Stimulated activated CD4-positive, alpha-beta T cell treated with anti-CD3 and anti-CD28 coated beads, Interleukin-1b, Interleukin-23, amount 100 ng/mL, for 1 hour (primary cell): ENCODE data around the gene SHISA8.

Experiments used
- DNase-seq, 2 donors: peaks; one replicate each; pipeline ENCODE4 v3.0.0-alpha.2; 2020; ENCODE audit warnings: low read depth in 2 of 2

Gene SHISA8

DNA sequence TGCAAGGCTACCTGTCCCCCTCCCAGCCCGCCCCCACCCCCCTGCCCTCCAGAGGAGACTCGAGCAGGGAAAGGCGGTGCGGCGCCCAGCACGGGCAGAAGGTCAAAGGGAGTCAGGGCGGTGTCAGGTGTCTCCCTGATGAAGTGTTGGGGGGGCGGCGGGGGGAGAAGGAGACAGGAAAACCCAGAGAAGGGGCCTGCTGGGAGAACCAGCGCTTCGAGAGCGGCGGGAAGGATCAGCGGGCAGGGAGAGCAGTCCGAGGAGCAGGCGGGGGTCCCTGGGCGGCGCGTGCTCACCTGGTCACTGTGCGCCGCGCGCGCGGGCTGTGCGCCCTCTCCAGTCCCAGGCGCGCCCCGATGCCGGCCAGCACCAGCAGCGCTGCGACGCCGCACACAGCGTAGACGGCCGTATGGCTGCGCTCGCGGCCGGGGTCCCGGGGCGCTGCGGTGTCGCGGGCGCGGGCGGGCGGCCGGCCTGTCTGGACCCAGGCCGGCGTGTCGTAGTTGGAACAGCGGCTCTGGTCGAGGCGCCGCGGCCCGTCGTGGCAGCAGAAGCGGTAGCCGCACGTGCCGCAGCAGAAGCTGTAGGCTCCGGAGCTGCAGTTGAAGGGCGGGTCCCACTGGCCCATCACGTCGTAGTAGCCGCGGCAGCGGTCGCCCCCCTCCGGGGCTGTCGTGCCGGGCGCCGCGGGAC, 886 bp downstream of the SHISA8 start:
- no peak for DNase-seq

DNA sequence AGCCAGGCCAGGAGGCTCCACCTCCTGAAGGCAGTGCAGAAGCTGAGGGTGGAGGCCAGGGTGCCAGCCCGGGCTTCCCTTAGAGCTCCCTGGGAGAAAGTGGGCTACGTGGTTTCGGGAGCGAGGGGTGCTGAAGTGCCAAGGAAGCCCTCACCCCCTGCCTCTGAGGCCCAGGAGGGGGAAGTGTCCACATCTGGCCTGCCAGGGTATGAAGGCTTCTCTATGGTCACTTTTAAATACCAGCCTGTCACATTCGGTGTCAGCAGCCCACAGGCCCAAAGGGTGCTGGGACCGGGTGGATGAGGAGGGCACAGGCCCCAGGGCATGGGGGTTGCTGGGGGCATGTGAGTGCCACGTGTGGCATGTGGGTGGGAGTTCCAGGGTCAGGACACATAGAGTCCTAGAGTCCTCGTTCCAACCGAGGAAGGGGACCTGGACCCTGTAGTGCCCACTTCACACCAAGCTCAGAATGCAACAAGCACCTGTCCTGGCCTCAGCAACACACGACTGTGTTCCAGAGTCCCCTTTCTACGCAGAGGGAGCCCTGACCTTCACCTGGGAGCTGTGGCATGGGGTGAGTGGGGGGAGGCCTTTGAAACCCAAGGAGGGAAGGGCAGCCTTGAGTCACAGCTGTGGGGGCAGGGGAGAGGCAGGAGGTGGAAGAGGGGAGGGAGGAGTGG, 1.7 kb downstream of the SHISA8 start:
- DNase-seq = no peak

DNA sequence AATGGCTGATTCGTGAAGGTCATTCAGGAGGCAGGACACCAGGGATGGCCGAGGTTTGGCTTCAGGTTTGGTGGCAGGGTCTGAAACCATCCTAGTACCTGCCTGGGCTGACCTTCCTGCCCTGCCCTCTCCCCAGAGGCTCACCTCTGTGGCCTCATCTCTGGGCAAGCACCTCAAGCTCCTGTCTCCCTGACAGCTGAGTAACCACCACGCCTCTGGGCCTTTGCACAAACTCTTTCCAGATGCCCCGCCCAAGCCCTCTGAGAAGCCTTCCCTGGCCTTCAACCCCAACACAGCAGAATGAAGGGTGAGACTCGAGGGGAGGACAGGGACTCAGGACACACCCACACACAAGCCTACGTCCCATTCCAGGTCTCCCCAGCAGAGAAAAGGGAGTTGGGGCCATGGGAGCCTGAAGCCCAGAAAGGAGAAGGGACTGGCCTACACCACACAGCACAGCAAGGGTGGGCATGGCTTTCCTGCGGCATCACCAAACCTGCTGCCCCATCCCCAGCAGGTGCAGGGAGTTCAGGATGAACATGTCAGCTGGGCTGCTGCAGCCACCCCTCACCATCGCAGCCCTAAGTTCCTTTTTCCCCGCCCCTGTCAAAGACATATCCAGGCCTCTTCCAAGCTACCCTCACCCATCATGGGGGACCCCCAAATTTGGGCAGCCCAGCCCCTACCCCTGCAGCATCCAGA, 2.4 kb downstream of the SHISA8 start:
- DNase-seq = no peak

DNA sequence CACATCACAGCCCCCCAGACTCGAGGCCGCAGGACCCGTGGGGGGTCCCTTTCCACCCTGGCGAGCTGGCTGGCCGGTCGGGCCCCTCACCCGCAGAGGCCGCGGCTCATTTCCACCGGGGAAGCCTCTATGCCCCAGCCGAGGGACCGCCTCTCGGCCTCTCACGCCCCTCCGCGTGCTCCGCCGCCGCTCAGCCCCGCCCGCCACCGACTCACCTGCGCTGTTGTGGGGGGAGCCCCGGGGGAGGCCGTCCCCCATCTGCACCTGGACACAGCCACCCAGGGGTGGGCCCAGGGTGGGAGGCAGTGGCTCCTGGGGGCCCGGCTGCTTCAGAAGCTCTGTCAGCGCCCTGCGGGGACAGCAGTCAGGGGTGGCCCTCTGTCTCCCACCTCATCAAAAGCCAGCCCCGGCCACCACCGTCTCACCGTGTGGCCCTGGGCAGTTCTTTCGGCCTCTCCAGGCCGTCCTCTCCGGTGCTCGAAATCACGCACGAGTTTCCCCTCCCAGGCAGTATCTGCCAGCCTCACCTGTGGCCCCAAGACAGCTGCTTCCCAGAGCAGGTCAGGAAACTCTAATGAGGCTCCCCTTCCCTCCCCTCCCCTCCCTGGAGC, 3.8 kb downstream of the SHISA8 start:
- DNase-seq = no peak

DNA sequence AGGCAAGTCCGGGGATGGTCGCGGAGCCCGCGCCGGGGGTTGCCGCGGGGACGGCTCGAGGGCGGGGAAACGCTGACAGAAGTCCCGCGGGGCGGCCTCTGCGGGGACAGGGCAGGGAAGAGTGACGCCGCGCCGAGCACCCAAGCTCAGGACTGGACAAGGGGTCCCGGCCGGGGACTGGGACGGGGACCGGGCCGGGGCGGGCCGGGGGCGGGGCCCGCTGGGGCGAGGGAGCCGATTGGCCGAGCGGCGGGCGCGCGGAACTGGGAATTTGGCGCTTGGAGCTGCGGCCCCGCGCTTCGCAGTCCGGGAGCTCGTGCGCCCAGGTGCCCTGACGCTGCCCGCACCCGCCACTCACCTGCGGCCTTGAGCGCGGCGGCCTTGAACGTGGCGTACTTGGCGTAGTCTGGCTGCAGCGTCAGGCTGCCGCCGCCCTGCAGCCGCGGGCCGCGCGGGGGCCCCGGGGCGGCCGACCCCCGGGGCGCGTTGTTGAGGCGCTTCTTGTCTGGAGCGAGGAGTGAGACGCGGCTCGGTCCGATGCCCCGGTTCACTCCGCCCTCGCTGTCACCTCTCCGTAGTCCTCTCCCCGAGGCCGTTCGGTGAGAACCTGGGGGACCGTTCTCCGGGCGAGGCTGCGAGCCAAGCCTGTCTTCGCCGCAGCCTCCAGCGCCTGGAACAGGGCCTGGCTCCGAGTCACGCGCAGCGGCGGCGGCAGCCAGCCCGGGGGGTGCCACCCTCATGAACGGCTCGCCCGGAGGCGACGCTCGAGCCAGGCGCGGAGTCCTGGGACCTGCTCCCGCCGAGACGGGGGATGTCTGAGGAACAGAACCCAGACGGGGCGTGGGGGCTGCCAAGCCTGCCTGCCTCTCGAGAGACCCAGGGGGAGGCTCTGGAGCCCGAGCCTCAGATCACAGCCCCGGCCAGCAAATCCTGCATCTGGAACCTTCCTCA, 4.5 kb downstream of the SHISA8 start:
- DNase-seq = no peak

DNA sequence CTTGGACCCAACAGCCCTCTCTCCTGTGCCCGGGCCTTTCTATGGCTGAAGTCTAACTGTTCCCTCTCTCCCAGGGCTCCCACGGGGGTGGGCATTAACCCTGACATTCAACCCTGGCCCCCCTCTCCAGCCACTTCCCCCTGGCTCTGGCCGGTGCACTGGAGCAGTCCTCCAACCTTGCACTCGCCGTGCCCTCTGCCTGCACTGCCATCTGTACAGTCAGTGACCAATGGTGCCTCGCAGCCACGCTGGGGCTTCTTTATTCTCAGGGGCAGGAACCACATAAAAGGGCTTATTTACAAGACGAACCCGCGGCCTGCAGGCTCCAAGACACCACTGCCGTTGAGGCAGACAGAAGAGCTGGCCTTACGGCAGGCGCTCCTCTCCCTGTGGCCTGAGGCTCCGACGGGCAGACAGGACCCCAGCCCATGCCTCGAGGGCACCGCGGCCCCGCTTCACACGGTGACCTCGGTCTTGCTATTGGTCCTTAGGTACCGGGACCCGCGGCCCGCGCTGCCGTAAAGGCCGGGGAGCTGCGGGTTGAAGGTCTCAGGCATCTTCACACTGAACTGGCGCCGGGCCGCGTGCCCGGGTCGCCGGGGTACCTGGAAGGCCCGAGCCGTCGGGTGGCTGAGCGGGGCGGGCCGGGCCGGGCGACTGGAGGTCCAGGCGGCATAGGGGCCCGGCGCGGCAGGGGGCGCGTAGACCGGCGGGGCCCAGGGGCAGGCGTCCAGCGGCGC, 5.4 kb downstream of the SHISA8 start:
- no peak for DNase-seq

DNA sequence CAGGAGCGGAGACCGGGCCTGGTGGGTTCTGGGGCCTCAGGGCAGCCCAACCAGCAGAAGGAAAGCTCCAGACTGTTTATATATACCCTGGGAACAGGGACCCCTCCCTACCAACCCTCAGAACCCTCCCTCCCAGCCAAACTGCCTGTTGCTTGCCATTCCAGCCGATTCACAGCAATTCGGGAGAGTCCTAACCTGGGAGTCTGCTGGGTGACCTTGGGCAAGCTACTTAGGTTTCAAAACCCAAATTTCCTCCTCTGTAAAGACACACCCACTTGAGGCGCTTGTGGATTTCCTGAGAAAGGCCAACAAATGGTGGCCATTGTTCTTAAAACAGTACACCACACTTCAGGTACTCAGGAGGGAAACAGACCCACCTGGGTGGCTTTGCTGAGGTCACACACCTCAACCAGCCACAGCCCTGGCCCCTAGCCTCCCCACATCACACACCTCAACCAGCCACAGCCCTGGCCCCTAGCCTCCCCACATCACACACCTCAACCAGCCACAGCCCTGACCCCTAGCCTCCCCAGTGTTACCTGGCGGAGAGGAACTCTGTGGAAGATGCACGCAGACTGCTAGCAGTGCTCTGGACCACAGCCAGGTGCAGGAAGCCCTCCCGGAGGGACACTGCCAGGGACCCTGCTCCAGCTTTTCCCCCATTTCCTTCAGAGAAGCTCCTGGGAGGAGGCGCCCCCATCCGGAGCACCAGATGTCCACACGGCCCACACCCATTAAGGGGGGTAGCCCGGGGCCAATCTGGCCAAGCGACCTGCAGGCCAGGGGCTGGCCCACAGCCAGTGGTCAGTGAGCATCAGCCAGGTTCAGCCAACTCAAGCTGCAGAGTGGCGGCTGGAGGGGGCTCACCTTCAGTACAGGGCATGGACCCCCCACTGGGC, 6.2 kb downstream of the SHISA8 start:
- no peak for DNase-seq

DNA sequence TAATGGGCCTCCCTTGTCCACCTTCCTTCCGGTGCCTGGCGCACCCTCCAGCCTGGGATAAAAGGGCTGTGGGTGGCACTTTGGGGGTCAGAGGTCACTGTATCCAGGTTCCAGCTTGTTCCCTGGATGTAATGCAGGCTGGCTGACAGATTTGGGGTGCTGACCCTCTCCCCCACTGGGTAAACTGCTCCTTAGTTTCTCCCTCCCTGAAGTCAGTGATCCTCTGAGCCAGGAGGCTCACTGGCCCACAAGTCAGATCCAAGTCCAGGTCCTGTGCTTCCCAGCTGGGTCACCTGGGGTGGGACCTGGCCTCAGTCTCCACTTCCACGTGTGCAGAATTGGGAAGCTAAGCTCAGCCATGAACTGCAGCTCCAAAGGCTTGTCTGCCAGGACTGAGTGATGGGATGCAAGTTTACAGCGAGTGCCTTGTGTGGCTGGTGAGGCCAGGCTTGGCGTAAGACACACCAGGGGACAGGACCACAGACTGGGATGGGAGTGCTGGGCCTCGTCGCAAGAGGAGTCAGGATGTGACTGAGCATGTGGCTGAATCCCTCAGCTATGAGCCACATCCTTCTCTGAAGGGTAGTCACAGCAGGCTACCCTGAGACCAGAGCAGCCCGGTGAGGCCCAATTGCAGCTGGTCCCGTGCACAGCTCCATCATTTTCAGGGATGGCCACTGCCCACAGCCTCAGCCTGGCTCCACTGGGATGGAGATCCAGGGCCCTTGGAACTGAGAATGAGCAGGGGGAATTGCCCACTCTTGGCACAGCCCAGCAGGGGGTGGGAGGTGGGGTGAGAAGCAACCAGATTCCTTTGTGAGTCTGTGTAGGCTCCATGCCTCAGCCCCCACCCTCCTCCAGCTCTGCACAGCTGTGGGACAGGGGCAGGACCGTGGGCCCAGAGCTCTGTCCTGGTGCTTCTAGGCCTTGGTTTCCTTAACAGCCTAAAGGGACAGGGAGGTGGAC, 7.2 kb downstream of the SHISA8 start:
- no peak for DNase-seq

DNA sequence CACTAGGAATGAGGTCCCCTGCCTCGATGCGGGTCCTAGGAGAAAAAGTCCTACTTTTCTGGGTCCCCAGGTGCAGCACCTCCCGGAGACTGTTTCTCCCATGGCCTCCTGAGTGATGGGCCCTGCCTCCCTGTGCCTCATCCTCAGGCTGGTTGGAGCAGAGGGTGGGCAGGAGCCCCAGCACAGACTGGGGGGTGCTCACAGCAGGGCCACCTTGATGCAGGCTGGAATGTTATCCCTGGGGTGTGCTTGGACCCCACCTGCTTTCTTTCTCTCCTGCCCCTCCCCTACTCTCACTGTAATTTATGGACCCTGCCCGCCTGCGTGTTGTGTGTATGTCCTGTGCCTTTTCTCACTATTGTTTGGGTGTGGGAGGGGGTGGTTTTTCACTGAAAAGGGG, 8.1 kb downstream of the SHISA8 start:
- DNase-seq = no peak

DNA sequence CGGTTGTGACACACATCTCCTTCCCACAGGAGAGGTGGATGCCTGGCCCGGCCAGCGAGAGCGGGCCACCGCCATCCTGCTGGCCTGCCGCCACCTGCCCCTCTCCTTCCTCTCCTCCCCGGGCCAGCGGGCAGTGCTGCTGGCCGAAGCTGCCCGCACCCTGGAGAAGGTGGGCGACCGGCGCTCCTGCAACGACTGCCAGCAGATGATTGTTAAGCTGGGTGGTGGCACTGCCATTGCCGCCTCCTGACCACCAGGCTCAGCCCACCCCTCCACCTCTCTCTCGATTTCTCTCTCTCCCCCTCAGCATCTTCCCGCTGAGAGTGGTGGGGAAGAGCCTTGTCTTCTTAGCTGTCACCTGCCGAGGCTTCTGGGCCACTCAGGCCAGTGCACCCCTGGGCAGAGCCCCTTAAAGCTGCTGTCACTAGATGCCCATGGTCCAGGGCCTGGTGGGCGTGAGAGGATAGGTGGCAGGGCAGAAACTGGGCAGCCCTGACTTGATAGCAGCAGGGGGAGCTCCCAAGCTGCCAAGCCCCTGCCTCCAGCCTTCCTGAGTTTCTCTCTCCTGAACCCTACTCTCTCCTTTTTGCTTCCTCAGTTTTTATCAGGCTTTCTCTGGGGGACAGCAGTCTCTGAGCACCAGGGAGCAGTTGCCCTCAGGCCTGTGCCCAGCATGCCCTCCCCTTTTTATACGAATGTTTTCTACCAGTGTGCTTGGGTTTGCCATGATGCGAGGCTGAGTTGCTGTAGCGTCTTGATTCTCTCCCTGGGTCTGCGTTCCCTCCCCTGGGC, 9.3 kb downstream of the SHISA8 start:
- DNase-seq = no peak

DNA sequence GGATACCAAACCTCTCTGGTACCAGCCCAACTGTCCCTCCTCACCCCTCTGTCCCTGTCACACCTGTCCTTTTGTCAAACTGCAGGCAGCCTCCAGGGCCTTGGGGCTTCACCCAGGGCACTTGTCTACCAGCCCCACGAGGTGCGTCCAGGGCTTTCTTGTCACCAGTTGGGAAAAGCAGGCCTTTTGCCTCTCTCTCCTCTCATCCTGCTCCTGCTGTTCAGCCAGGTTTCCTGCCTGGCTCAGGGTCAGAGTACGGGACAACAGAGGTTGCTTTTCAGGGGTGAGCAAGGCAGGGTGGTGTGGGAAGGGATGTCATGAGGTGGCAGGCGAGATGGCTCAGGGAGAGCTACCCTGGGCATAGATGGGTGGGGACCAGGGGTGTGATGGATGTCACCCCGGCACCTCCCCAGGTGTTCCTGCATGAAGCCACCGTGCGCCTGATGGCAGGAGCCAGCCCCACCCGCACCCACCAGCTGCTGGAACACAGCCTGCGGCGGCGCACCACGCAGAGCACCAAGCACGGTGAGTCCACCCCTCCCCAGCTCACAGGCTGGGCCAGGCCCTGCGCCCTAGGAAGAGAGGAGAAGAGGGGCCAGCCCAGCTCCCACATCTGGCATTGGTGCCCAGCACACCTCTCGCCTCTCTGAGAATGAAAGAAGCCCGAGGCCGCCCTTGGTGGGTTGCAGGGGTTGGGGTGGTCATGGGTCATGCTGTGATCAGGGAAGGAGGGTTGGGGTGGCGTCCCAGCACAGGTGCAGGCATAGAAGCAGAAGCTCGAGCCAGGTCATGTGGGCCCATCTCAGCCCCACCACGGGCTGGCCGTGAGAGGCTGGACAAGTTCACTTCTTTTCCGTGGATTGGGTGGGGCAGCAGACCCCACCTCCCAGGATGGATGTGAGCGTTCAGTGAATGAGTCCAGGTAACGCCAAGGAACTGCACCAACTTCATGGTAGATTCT, 10.1 kb downstream of the SHISA8 start:
- no peak for DNase-seq

DNA sequence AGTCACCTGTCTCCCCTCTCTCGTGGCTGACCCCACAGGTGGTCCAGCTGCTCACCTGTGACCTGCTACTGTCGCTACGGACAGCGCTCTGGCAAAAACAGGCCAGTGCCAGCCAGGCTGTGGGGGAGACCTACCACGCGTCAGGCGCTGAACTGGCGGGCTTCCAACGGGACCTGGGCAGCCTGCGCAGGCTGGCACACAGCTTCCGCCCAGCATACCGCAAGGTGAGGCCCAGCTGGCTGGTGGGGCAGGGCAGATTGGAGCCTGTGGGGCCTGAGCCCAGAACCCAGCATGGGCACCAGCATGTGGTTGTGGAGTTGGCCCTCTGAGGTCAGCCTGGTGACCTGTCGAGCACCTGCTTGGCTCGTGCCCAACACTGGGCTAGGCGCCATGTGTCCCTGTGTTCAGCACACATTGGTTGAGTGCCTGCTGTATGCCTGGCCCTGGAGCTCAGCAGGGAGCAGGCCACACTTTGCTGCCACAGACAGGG, 11.9 kb downstream of the SHISA8 start:
- no peak for DNase-seq

DNA sequence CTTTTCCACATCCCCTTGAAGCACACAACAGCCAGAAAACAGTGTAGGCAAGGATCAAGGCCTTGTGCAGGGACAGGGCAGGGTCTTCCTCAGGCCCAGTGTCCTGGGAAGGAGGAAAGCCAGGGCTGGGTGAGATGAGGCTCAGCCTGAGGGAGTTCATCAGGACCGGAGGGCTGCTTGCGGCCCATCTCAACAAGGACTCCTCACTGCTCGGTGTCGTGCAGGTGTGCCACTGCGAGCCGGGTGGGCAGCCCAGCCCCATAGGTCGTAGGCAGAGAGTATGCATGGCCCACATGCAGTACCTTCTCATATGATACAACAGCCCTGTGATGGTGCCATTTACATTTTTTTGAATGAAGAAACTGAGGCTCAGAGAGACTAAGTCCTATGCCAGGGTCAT, 12.9 kb downstream of the SHISA8 start:
- DNase-seq = no peak

DNA sequence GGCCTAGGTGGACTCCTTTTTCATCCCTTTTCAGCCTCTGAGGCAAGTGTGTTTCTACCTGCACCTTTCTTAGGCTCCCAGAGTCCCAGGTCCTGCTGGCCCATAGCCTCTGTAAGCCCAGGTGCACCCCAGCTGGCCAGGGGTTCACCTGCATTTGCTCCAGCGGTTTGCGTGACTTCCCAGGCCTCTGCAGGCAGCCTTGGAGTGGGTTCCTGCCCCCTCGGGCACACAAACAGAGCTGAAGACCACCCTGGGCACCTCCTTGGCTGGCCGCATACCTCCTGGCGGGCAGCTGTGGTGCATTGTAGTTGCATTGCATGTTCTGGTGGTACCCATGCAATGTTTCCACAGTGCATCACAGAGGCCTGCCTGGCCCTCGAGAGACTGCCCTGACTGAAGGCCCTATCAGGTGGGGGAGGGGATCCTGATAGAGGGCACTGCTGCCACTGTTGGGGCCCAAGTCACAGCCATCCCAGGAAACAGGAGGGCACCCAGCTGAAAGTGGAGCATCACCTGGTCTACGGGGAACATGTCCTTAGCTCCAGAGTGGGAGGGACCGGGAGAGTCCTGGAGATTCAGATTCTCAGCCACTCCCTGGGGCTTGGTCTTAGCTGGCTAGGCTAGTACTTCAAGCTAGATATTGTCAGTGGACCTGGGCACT, 14.1 kb downstream of the SHISA8 start:
- DNase-seq = no peak

DNA sequence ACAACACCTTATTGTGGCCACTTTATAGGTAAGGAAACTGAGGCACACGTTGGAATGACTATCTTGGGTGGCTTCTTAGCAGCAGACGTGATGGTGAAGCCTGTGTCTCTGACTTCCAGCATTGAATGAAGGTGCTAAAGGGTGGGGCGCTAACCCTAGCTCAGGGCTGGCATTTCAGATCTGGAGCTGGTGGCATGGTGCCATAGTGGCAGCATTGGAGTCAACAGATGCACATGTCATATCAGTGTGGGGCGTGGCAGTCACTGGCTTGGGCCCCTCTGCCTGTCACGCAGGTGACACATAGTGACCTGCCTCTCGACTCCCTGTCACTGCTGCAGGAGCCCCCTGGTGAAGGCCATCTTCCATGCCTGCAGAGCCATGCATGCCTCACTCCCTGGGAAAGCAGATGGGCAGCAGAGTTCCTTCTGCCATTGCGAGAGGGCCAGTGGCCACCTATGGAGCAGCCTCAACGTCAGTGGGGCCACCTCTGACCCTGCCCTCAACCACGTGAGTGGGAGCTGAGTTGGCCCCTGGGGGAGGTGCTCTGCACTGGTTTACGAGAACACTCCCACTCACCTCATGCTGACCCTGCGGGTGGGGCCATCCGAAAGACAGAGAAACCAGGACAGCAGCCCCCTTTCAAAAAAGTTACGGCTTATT, 14.8 kb downstream of the SHISA8 start:
- no peak for DNase-seq
